GM19467 (cell line): ENCODE results near the gene KRTAP4-3.
"Not testable (repeated sequence)": the region's sequence is repeated elsewhere in the genome, so short reads cannot be mapped to it uniquely, and the experiment has no call there.

Experiments
- ATAC-seq: cut with Tn5 transposase; IDR thresholded peaks from one replicate; pipeline ENCODE4 v1.9.1; 2021; ENCODE audit warnings: mild to moderate bottlenecking, moderate library complexity; ENCODE audit not compliant: unreplicated experiment

KRTAP4-3 gene

GRCh38 chr17:41153856-41154255 lies 14.2 kb downstream of the KRTAP4-3 start:
- ATAC-seq, result no peak

- no peak for ATAC-seq
These were observed 16.5 kb downstream of the KRTAP4-3 start for GRCh38 chr17:41151525-41151924.

- no peak for ATAC-seq
These were observed 18.0 kb downstream of the KRTAP4-3 start for GRCh38 chr17:41150026-41150425.

- no peak for ATAC-seq
These were observed 18.4 kb downstream of the KRTAP4-3 start, which contains the start of gene KRTAP4-5 for GRCh38 chr17:41149652-41149985. KRTAP4-5 (minus strand) TSS chr17:41149825; CDS start chr17:41149767, 58 bp downstream.

GRCh38 chr17:41148971-41149651 lies 18.9 kb downstream of the KRTAP4-3 start:
- ATAC-seq, result not testable (repeated sequence)

- ATAC-seq, result no peak
These were observed 20.4 kb downstream of the KRTAP4-3 start for GRCh38 chr17:41147531-41148204.

GRCh38 chr17:41145261-41145660 lies 22.8 kb downstream of the KRTAP4-3 start:
- ATAC-seq, result no peak

GRCh38 chr17:41144846-41145245 lies 23.2 kb downstream of the KRTAP4-3 start:
- no peak for ATAC-seq

GRCh38 chr17:41141361-41141760 lies 26.7 kb downstream of the KRTAP4-3 start:
- ATAC-seq, result no peak

GRCh38 chr17:41140360-41141131 lies 27.5 kb downstream of the KRTAP4-3 start, which contains the start of gene KRTAP4-6:
KRTAP4-6 (minus strand) TSS chr17:41140544; CDS start chr17:41140487, 57 bp downstream.
- ATAC-seq, result no peak

GRCh38 chr17:41139865-41140264 lies 28.2 kb downstream of the KRTAP4-3 start:
- ATAC-seq, result not testable (repeated sequence)

GRCh38 chr17:41133880-41134735 lies 33.9 kb downstream of the KRTAP4-3 start:
- no peak for ATAC-seq

- ATAC-seq, result no peak
These were observed 36.0 kb downstream of the KRTAP4-3 start for GRCh38 chr17:41131979-41132378.

GRCh38 chr17:41127371-41127770 lies 40.6 kb downstream of the KRTAP4-3 start:
- no peak for ATAC-seq

GRCh38 chr17:41126412-41126811 lies 41.6 kb downstream of the KRTAP4-3 start:
- no peak for ATAC-seq

- ATAC-seq, result no peak
These were observed 43.0 kb downstream of the KRTAP4-3 start for GRCh38 chr17:41125064-41125463.

GRCh38 chr17:41123991-41124371 lies 44.0 kb downstream of the KRTAP4-3 start, which contains the start of gene KRTAP4-12:
KRTAP4-12 (minus strand) TSS chr17:41124182; CDS start chr17:41124122, 60 bp downstream.
- ATAC-seq, result not testable (repeated sequence)

- not testable (repeated sequence) for ATAC-seq
These were observed 44.6 kb downstream of the KRTAP4-3 start for GRCh38 chr17:41123292-41123990.

- no peak for ATAC-seq
These were observed 46.3 kb downstream of the KRTAP4-3 start for GRCh38 chr17:41121742-41122141.
